ENCODE results near the gene DDX1. TPM values are rescaled to one million over a fixed set of nuclear protein-coding genes. Genes with fewer than 3 reads are reported as not detected.

Gene DDX1
- total and polyA plus RNA-seq, 10 donors, result 32.6 to 62.0 (median 48.3) TPM

DNA sequence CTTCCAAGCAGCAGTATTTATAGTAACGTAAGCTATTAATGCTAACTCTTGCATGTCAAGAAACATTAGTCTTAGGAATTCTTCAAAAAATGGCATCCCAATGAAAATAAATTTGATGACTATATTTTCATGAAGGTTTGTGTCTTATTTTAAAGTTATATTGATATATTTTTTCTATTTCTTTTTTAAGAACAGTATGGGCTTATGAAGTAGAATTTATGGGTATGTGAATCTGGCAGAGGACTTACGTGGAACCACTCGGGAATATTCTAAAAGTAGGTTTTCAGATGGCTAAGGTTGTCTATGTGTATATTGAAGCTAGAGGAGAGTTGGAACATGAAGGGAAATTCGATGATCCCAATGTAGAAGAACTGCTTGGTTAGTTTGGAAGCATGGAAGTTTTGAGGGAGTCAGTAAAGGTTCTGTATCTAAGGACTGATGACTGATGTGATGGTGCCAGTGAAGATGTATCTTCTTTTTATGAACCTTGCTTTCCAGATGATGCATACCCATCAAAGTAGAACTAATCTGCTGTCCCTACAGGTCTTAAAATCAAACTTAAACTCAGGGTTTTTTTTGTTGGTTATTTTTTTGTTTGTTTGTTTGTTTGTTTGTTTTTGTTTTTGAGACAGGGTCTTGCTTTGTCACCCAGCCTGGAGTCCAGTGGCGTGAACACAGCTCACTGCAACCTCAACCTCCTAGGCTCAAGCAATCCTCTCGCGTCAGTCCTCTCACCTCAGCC, 39.5 kb downstream of the DDX1 start:
- no peak overlapping the region for H3K27ac ChIP-seq
- no peaks in the 10 kb centered on the region for H3K27me3 ChIP-seq (replicated peaks in 1 of 7)
- no peak for DNase-seq
- TF ChIP-seq, protein P1, sequence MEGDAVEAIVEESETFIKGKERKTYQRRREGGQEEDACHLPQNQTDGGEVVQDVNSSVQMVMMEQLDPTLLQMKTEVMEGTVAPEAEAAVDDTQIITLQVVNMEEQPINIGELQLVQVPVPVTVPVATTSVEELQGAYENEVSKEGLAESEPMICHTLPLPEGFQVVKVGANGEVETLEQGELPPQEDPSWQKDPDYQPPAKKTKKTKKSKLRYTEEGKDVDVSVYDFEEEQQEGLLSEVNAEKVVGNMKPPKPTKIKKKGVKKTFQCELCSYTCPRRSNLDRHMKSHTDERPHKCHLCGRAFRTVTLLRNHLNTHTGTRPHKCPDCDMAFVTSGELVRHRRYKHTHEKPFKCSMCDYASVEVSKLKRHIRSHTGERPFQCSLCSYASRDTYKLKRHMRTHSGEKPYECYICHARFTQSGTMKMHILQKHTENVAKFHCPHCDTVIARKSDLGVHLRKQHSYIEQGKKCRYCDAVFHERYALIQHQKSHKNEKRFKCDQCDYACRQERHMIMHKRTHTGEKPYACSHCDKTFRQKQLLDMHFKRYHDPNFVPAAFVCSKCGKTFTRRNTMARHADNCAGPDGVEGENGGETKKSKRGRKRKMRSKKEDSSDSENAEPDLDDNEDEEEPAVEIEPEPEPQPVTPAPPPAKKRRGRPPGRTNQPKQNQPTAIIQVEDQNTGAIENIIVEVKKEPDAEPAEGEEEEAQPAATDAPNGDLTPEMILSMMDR (IDR thresholded peaks at IDR 0.05 in 8 of 11, conservative IDR thresholded peaks at IDR 0.05 in 3 of 11), result no peak
- TF ChIP-seq POLR2AphosphoS5 (IDR thresholded peaks at IDR 0.05) (no peak), POLR2A (IDR thresholded peaks at IDR 0.05) (no peak)
- H3K4me1 ChIP-seq, result peaks cover 0 to 17% (median 6%) of the 10 kb centered on the region in 6 donors
- intact Hi-C loops (cut with DNase I; ENCODE audit: low total_unique reads), result loop anchor here (10.0 kb wide), 1 partner anchor 1124 kb away; no protein-coding TSS in a partner anchor
- 94 to 97% (median 96%) methylated on average over 7 of the region's 7 CpGs for WGBS, 5 donors
- peaks cover 0 to 100% (median 71%) of the 10 kb centered on the region in 6 donors for H3K36me3 ChIP-seq
- no peaks in the 10 kb centered on the region for H3K9me3 ChIP-seq
- no peak overlapping the region for H3K4me3 ChIP-seq

DNA sequence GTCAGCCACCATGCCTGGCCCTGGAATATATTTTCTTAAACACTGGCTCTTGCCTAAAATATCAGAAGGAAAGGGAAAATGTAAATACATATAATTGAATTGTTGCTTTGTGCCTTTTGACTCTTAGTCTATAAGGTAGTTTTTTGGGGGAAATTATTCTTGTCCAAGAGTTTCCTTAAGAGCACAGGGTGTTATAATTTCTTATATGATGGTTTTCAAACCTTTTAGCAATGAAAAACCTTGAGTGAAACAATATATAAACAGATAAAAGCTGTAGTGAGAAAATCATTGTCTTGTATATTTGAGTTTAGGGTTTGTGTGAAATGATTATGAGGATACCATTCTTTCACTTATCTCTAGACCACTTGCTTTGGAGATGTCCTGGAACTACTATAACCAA, 40.2 kb downstream of the DDX1 start:
- DNase-seq, result no peak
- Histone ChIP-seq H3K27ac (no peak overlapping the region), H3K27me3 (replicated peaks in 1 of 7) (no peaks in the 10 kb centered on the region), H3K4me3 (no peak overlapping the region), H3K36me3 (peaks cover 0 to 98% (median 67%) of the 10 kb centered on the region in 6 donors), H3K4me1 (peaks cover 0 to 17% (median 6%) of the 10 kb centered on the region in 6 donors), H3K9me3 (no peaks in the 10 kb centered on the region)
- intact Hi-C loops (cut with DNase I; ENCODE audit: low total_unique reads), result loop anchor here (10.0 kb wide), 1 partner anchor 1123 kb away; no protein-coding TSS in a partner anchor
- TF ChIP-seq POLR2A (IDR thresholded peaks at IDR 0.05), result no peak

DNA sequence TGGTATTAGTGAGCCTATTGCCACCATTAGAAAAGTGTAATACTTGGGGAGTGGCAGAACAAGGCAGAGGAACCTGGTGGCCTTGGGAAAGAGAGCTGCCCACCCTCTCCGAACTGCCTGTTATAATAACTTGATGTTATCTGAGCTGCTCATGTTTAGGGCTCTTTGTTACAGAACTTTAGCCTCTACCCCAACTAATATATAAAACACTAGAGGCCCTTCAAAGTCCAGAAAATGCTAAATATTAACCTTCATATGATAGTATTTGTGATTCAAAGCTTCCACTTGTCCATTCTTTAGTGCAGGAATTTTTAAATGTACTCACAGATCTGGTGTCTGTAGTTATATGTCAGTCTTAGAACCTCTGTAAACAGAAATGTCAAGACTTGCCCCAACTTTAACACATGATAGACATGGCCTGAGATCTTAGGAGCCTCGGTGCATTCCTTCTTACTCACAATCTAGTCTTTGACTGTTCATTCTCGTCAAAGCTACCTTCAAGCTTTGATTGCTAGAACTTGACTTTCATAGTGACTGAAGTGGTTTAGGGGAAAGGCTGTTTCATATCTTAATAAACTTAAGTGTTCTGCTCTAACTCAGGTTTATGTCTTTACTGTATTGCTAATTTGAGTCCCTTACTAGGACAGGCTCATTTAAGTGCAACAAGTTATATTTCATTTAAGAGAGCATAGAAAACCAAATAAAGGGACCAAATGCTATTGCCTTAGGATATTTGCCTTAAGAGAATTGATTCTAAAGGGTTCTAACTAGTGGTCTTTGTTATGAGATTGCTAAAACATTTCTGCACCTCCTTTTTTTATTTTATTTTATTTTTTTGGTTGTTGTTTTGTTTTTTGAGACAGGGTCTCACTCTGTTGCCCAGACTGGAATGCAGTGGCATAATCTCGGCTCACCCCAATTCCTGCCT, 41.6 kb downstream of the DDX1 start:
- no peaks in the 10 kb centered on the region for H3K9me3 ChIP-seq
- H3K4me3 ChIP-seq, result no peak overlapping the region
- H3K4me1 ChIP-seq, result peaks cover 3 to 23% (median 17%) of the 10 kb centered on the region in 6 donors
- 86 to 92% (median 88%) methylated on average over 4 of the region's 4 CpGs for WGBS, 5 donors
- TF ChIP-seq POLR2A (IDR thresholded peaks at IDR 0.05) (no peak), POLR2AphosphoS5 (IDR thresholded peaks at IDR 0.05) (no peak)
- TF ChIP-seq, protein P1 (IDR thresholded peaks at IDR 0.05 in 8 of 11, conservative IDR thresholded peaks at IDR 0.05 in 3 of 11), result no peak
- intact Hi-C loops (cut with DNase I; ENCODE audit: low total_unique reads), result loop anchor here (10.0 kb wide), 1 partner anchor 1121 kb away; no protein-coding TSS in a partner anchor
- H3K27me3 ChIP-seq (replicated peaks in 1 of 7), result no peaks in the 10 kb centered on the region
- DNase-seq, result no peak
- peaks cover 0 to 90% (median 54%) of the 10 kb centered on the region in 6 donors for H3K36me3 ChIP-seq
- no peak overlapping the region for H3K27ac ChIP-seq

DNA sequence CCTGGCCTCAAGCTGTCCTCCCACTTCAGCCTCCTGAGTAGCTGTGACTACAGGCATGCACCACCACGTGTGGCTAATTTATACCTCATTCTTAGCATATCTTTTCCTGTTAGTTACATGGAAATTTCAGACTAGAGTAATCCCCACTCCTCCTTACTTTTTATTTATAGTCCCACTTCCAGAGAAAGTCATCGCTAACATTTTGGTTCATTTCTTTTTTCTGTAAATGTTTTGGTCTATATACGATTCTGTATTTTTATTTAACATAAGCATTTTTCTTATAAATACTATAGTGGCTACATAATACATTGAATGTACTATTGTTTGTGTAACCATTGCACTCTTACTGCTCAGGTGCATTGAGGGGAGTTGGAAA, 42.3 kb downstream of the DDX1 start:
- Histone ChIP-seq H3K27ac (no peak overlapping the region), H3K4me1 (peaks cover 3 to 23% (median 17%) of the 10 kb centered on the region in 6 donors), H3K27me3 (replicated peaks in 1 of 7) (no peaks in the 10 kb centered on the region), H3K9me3 (no peaks in the 10 kb centered on the region), H3K4me3 (no peak overlapping the region), H3K36me3 (peaks cover 0 to 84% (median 48%) of the 10 kb centered on the region in 6 donors)
- DNase-seq, result no peak
- WGBS, 5 donors, result 80 to 91% (median 87%) methylated on average over 3 of the region's 3 CpGs
- intact Hi-C loops (cut with DNase I; ENCODE audit: low total_unique reads), result loop anchor here (10.0 kb wide), 1 partner anchor 1121 kb away; no protein-coding TSS in a partner anchor
- TF ChIP-seq POLR2A (IDR thresholded peaks at IDR 0.05), result no peak
- TF ChIP-seq, protein P1 (IDR thresholded peaks at IDR 0.05 in 8 of 11, conservative IDR thresholded peaks at IDR 0.05 in 3 of 11), result no peak
- TF ChIP-seq POLR2AphosphoS5 (IDR thresholded peaks at IDR 0.05), result no peak

Measured in spleen (tissue), 11 donors.